ENCODE results near the gene H2BK1. TPM values are rescaled to one million over a fixed set of nuclear protein-coding genes. Genes with fewer than 3 reads are reported as not detected.

The H2BK1 gene
- total RNA-seq, 1 donor from 2014 or later, result not detected

DNA sequence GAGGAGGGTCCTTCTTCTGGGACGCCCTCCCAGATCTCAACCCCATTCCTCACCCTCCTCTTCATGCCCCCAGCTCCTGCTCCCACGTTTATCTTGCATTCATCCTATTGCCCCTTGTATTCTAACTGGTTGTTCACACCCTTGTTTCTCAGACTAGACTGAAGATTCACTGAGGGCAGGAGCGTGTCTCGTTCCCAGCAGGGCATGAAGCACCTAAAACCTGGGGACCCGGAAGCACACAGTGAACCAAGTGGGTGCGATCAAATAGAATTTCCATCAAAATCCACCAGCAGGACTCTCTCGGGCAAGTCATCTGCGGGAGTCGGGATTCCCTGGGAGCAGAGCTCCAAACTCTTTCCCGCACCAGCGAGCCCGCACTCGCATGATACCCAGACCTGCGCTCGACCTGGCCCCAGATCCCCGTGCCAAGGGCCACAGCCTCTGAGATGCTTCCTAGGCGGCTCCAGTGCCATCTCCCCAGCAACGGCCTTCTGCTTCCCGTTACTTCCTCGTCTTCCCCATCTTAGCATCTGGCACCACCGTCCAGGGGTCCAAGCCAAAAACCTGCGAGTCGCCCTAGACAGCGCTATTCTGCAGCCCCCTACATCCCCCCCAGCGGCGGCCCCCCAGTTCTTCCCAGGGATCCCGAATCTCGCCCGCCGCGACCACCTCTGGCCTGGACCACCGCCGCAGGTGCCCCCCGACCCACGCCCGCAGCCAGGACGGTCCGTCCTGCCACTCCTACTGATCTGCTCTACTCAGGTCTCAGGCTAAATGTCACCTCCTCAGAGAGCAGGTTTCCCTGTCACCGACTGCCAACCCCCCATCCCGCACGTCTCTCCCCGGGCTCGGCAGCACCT, 36.7 kb downstream of the H2BK1 start:
- DNase-seq (ENCODE audit: low spot score), result no peak
- H3K27ac Mint-ChIP-seq, result no peak overlapping the region
- intact Hi-C loops (cut with micrococcal nuclease), result loop anchor here (2.0 to 5.0 kb wide), 2 partner anchors 129 to 156 kb away; no protein-coding TSS in a partner anchor
- no peak overlapping the region for H3K4me3 Mint-ChIP-seq
- H3K9me3 Mint-ChIP-seq, result no peaks in the 10 kb centered on the region
- H3K27me3 Mint-ChIP-seq (ENCODE audit: insufficient read depth), result peaks cover 44% of the 10 kb centered on the region
- peaks cover 3% of the 10 kb centered on the region for H3K4me1 Mint-ChIP-seq (ENCODE audit: low read depth)
- no peaks in the 10 kb centered on the region for H3K36me3 Mint-ChIP-seq (ENCODE audit: low read depth)

DNA sequence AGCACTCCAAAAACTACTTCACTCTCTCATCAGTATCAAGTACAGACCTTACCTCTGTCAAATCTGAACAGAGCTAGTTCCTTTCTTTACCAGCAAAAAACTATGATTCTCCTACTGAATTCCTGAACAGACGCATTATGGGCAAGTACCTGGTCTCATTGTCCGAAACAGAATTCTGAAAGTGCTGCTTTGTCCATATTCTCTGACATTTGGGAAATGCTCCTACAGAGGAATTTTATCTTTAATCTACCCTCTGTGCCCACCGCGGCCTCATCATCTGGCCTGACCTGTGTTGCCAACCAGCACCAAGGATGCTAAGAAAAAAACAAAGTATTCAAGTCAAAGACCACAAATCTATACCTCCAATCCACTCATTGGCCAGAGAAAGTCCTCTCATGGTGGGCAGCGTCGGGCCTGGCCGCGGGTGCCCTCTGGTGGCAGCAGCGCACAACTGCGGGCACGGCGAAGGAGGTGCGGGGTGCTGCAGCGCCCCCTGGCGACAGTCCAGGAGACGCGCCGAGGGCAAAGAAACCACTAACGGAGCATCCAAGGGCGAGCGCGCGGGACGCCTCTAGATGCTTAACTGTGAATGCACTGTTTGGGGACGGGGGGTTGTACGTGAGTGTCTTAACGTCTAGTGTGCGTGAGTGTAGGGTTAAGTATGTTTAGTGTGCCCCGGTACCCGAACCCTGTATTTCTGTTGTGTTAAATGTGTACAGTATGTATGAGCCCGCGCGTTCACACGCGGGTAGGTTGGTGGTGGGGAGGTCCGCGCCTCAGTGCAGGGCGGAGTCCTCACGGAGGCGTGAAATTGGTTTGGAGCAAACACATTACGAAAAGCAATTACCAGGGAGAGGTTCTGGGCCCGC, 37.8 kb downstream of the H2BK1 start:
- intact Hi-C loops (cut with micrococcal nuclease), result loop anchor here (1.0 to 5.0 kb wide), 7 partner anchors 48 to 274 kb away; partner anchors contain the start of gene ABCF2
- H3K9me3 Mint-ChIP-seq, result no peaks in the 10 kb centered on the region
- H3K27ac Mint-ChIP-seq, result no peak overlapping the region
- peaks cover 48% of the 10 kb centered on the region for H3K27me3 Mint-ChIP-seq (ENCODE audit: insufficient read depth)
- H3K36me3 Mint-ChIP-seq (ENCODE audit: low read depth), result no peaks in the 10 kb centered on the region
- peaks cover 8% of the 10 kb centered on the region for H3K4me1 Mint-ChIP-seq (ENCODE audit: low read depth)
- no peak overlapping the region for H3K4me3 Mint-ChIP-seq
- DNase-seq (ENCODE audit: low spot score), result peak; percentile 74

- intact Hi-C loops (cut with micrococcal nuclease), result loop anchor here (1.0 kb wide), 1 partner anchor 76 kb away; no protein-coding TSS in a partner anchor
- peak overlapping the region; percentile 21 for H3K27ac Mint-ChIP-seq
These were observed 41.5 kb downstream of the H2BK1 start for GRCh38 chr7:151168787-151169162.

DNA sequence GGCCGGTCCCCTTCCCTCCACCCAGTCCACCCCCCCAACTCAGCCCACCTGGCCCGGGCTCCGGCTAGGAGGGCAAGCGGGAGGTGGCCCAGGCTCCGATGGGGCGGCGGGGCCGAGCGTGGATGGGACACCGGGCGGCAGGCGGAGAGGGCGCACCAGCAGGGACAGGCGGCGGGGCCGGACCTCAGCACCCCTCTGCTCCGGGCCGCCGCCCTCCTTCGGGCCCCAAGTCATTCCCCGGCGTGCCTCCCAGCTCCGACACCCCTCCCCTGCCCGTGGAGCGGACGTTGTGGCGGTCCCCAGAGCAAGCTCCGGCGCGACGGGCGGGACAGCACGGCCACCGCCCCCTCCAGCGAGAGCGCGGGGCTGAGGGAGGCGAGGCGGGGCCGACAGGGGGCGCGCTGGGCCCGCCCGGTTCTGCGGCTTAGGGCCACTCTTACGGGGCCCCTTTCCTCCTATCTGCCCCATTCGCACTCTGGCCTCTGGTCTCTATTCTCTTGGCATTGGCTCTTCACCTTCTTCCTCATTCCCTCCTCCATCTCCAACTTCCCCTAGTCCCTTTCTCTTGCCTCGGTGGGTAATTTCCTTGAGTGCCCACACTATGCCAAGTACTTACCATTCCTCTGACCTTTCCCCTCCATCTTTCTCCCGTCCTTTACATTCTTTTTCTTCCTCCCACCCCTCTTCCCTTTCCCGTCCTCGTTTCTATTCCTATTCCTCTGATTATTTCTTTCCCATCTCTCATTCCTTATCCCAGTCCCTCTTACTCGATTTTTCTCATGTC, 42.1 kb downstream of the H2BK1 start:
- Mint-ChIP-seq H3K9me3 (no peaks in the 10 kb centered on the region), H3K27ac (peak overlapping the region; percentile 21), H3K27me3 (ENCODE audit: insufficient read depth) (peaks cover 43% of the 10 kb centered on the region), H3K4me3 (peak overlapping the region; percentile 59), H3K4me1 (ENCODE audit: low read depth) (peaks cover 8% of the 10 kb centered on the region), H3K36me3 (ENCODE audit: low read depth) (no peaks in the 10 kb centered on the region)
- intact Hi-C loops (cut with micrococcal nuclease), result loop anchor here (1.0 kb wide), 1 partner anchor 76 kb away; no protein-coding TSS in a partner anchor
- DNase-seq (ENCODE audit: low spot score), result peak; percentile 42

More at GRCh38 chr7:151168787-151169162, 41.5 kb downstream of the H2BK1 start:
- H3K9me3 Mint-ChIP-seq, result no peaks in the 10 kb centered on the region
- H3K36me3 Mint-ChIP-seq (ENCODE audit: low read depth), result no peaks in the 10 kb centered on the region
- H3K27me3 Mint-ChIP-seq (ENCODE audit: insufficient read depth), result peaks cover 48% of the 10 kb centered on the region
- DNase-seq (ENCODE audit: low spot score), result no peak
- peaks cover 8% of the 10 kb centered on the region for H3K4me1 Mint-ChIP-seq (ENCODE audit: low read depth)
- peak overlapping the region; percentile 59 for H3K4me3 Mint-ChIP-seq

GRCh38 chr7:151167197-151167961, 42.9 kb downstream of the H2BK1 start, which contains the start of gene GBX1:
TSS of gene GBX1 (minus strand) at chr7:151167694. CDS start at chr7:151167548, 146 bp downstream.
- peak within 1 kb of the TSS; percentile 59 for H3K4me3 Mint-ChIP-seq

DNA sequence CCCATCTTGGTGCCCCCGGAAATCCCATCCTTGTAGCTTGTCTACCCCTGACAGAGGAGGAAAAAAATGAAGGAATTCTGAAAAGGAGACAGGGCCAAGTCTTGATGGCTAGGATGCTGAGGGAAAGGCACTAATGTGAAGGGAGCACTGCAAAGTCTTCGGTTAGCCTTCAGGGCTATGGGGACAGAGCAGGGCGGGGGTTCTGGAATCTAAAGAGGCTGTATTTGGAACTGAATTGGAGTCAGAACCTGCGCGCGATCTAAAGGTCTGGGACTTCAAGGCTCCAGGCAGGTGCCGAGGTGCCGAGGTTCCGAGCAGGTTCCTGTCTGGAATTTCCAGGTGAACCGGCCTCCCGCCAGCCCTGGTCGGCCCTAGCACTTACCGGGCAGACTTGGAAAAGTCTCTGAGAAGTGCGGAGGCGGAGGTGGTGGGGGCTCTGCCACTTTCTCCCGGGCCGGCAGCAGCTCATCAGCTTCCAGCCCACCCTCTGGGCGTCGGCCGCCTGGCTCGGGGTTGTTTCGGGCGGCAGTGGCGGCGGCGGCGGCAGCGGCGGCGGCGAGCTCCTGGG, 43.6 kb downstream of the H2BK1 start:
- no peak overlapping the region for H3K27ac Mint-ChIP-seq
- intact Hi-C loops (cut with micrococcal nuclease), result no loop called here
- H3K4me1 Mint-ChIP-seq (ENCODE audit: low read depth), result peaks cover 8% of the 10 kb centered on the region
- no peak for DNase-seq (ENCODE audit: low spot score)
- no peaks in the 10 kb centered on the region for H3K36me3 Mint-ChIP-seq (ENCODE audit: low read depth)
- peaks cover 34% of the 10 kb centered on the region for H3K27me3 Mint-ChIP-seq (ENCODE audit: insufficient read depth)
- H3K9me3 Mint-ChIP-seq, result no peaks in the 10 kb centered on the region
- no peak overlapping the region for H3K4me3 Mint-ChIP-seq

More at GRCh38 chr7:151167197-151167961, 42.9 kb downstream of the H2BK1 start, which contains the start of gene GBX1:
- peaks cover 8% of the 10 kb centered on the region for H3K4me1 Mint-ChIP-seq (ENCODE audit: low read depth)
- no peaks in the 10 kb centered on the region for H3K36me3 Mint-ChIP-seq (ENCODE audit: low read depth)
- peak within 1 kb of the TSS; percentile 21 for H3K27ac Mint-ChIP-seq
- no peak for DNase-seq (ENCODE audit: low spot score)
- intact Hi-C loops (cut with micrococcal nuclease), result no loop called here
- H3K9me3 Mint-ChIP-seq, result no peaks in the 10 kb centered on the region
- H3K27me3 Mint-ChIP-seq (ENCODE audit: insufficient read depth), result peaks cover 40% of the 10 kb centered on the region

DNA sequence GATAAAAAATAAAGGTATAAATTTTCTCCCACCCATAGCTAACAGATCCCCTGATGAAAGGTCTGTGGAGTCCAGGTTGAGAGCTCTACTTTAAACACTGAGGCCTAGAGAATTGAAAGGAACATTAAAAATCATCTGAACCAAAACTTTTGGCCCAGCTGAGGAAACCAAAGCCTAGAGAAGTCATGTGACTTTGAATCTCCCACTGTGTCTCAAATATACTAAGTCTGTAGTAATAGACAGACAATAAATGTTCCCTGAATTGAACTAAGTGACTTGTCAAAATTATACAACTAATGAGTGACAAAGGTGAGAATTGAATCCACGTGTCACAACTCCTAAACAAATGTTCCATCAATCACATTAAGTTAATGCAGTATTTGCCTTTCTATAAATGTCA, 48.5 kb downstream of the H2BK1 start:
- Mint-ChIP-seq H3K27me3 (ENCODE audit: insufficient read depth) (peaks cover 15% of the 10 kb centered on the region), H3K4me3 (no peak overlapping the region), H3K9me3 (no peaks in the 10 kb centered on the region), H3K4me1 (ENCODE audit: low read depth) (no peaks in the 10 kb centered on the region), H3K36me3 (ENCODE audit: low read depth) (no peaks in the 10 kb centered on the region), H3K27ac (no peak overlapping the region)
- intact Hi-C loops (cut with micrococcal nuclease), result no loop called here
- no peak for DNase-seq (ENCODE audit: low spot score)

Other genes starting within 250 kb of the H2BK1 start
- 0.20 and 0.49 TPM in 2 replicates for gene KCNH2, start 232.2 kb downstream of the H2BK1 start, total RNA-seq
- gene NOS3, start 219.5 kb downstream of the H2BK1 start, total RNA-seq, result 12.2 and 12.8 TPM in 2 replicates
- 4.7 and 6.3 TPM in 2 replicates for gene ATG9B, start 186.0 kb downstream of the H2BK1 start, total RNA-seq
- 56.9 and 57.9 TPM in 2 replicates for gene ABCB8, start 182.0 kb downstream of the H2BK1 start, total RNA-seq
- gene ASIC3, start 162.0 kb downstream of the H2BK1 start, total RNA-seq, result 1.9 and 4.1 TPM in 2 replicates
- gene CDK5, start 152.6 kb downstream of the H2BK1 start, total RNA-seq, result 24.9 and 28.1 TPM in 2 replicates
- 127 and 128 TPM in 2 replicates for gene SLC4A2, start 150.9 kb downstream of the H2BK1 start, total RNA-seq
- gene FASTK, start 129.7 kb downstream of the H2BK1 start, total RNA-seq, result 92.6 and 96.3 TPM in 2 replicates
- gene TMUB1, start 127.0 kb downstream of the H2BK1 start, total RNA-seq, result 55.3 and 63.4 TPM in 2 replicates
- 52.9 and 58.0 TPM in 2 replicates for gene AGAP3, start 124.0 kb downstream of the H2BK1 start, total RNA-seq
- gene GBX1, start 42.8 kb downstream of the H2BK1 start, total RNA-seq, result not detected in 2 replicates
- gene ASB10, start 23.2 kb downstream of the H2BK1 start, total RNA-seq, result not detected in 2 replicates
- gene ABCF2, start 16.7 kb upstream of the H2BK1 start, total RNA-seq, result 81.7 and 85.4 TPM in 2 replicates
- gene CHPF2, start 22.0 kb upstream of the H2BK1 start, total RNA-seq, result 45.6 and 48.5 TPM in 2 replicates
- 2.4 and 3.1 TPM in 2 replicates for gene SMARCD3, start 38.2 kb upstream of the H2BK1 start, total RNA-seq
- gene NUB1, start 131.3 kb upstream of the H2BK1 start, total RNA-seq, result 40.3 and 41.2 TPM in 2 replicates
- not detected in 2 replicates for gene WDR86, start 199.6 kb upstream of the H2BK1 start, total RNA-seq
- 0.22 TPM in 1 of 2 replicates, not detected in the other for gene CRYGN, start 229.7 kb upstream of the H2BK1 start, total RNA-seq

All from activated T-helper 1 cell treated with anti-CD3 and anti-CD28 coated beads, Interleukin-12 subunit alpha, Interleukin-12 subunit beta, Interleukin-2, Interleukin-4 antibody, amounts not matched to agents 30 ng/mL and 10 ng/mL and 1 ng/mL, durations not matched to agents 14 hours and 24 hours and 36 hours (primary cell).